ENCODE measurements around the gene LIN52. TPM values are rescaled to one million over a fixed set of nuclear protein-coding genes. Genes with fewer than 3 reads are reported as not detected.

LIN52 gene
- total and polyA plus RNA-seq, 2 of the 8 experiments (the other 6 are each of a cell fraction or from before 2014, with no cell fraction given), result 6.8 to 11.6 TPM

GRCh38 chr14:74219277-74220205 is 134.8 kb downstream of the LIN52 start (continued):
- TF ChIP-seq EGR1 (IDR thresholded peaks at IDR 0.05; ENCODE audit: borderline replicate concordance, low read depth, low read length) (no peak), NRF1 (IDR thresholded peaks at IDR 0.05; ENCODE audit: low read depth, low read length) (no peak), EZH2 (IDR thresholded peaks at IDR 0.05; ENCODE audit: low read depth, low read length, severe bottlenecking) (no peak), JUN (IDR thresholded peaks at IDR 0.05; ENCODE audit: low read depth, low read length) (no peak), BRCA1 (IDR thresholded peaks at IDR 0.05; ENCODE audit: low read depth, low read length) (no peak), RFX5 (IDR thresholded peaks at IDR 0.05; ENCODE audit: borderline replicate concordance, low read depth, low read length) (no peak)

Data from H1 (cell line).